DMS53 treated with DMSO at 0.1 percent for 48 hours (cell line): ENCODE data around the gene PLTP.

Experiments
- DNase-seq: peaks from one replicate; lab custom pipeline; 2025; ENCODE audit not compliant: unreplicated experiment; lab: John Stamatoyannopoulos, UW

Gene PLTP

DNA sequence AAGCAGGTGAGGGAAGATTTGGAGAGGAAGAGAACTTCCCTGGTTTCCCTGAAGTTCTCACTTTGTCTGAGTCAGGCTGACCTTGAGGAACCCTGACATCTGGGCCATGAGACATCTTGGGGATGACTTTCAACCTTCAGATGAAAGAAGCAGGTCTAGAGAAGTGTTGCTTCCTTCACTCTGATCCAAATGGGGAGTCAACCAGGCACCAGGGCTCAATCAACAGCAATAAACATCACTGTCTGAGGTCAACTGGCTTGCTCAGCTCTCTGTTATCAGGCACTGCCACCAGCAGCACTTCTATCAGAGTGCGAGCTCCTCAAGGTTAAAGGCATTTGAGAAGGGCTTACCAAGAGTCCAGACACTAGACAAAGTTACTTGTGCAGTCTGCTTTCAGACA lies 61.0 kb downstream of the PLTP start:
- no peak for DNase-seq

DNA sequence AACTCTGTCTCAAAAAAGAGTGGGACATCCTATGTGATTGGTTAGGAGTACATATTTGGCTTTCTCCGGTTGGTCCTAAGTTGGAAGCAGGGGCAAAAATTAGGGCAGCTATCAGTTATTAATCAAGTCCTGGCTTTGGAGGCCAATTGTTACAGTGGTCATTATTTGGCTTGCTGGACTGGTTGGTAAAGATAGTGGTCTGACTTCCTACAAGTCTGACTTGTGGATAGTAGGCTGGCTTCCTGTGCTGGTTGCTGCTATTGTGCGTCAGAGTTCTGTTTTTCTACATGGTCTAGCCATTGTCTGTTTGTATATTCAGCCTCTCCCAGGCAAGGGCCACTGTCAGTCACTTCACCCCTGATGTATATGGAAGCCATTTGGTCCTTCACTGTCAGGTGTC lies 61.7 kb downstream of the PLTP start:
- DNase-seq: no peak

DNA sequence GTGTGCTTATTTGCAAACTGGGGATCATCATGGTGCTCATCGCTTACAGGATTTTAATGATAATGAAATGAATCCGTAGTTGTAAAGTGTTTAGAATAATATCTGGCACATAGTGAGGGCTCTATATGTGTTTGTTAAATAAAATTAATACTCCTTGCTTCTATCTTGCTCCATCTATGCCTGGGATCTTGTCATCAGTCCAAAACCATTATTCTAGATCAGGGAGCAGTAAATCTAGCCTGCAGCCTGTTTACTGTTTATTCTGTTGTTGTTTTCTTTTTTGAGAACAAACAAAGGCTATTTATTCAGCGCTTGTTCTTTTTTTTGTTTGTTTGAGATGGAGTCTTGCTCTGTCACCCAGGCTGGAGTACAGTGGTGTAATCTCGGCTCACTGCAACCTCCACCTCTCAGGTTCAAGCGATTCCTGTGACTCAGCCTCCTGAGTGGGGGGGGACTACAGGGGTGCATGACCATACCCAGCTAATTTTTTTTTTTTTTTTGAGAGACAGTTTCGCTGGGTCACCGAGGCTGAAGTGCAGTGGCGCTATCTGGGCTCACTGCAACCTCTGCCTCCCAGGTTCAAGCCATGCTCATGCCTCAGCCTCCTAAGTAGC lies 62.9 kb downstream of the PLTP start:
- DNase-seq: no peak
